SK-N-SH (cell line): ENCODE data around the gene SART1. TPM values are rescaled to one million over a fixed set of nuclear protein-coding genes. Genes with fewer than 3 reads are reported as not detected.
A peak's percentile ranks its signal among the peaks of the same experiment; 100 is the strongest.

Source experiments
- CTCF ChIA-PET: fragments of 300-600, 350-600 bp; formaldehyde crosslinking; extraction: SDS; loops from one replicate; lab custom pipeline; 2021; lab: Yijun Ruan, JAX
- POLR2A ChIA-PET: fragments of 350-600 bp; sonication (Branson Sonifier 250); formaldehyde crosslinking; extraction: SDS; loops from one replicate; lab custom pipeline; 2020; ENCODE audit warnings: antibody characterized with exemption, inconsistent platforms; lab: Yijun Ruan, JAX
- DNase-seq: peaks from one replicate; pipeline ENCODE4 v3.0.0; 2012
- H2AFZ ChIP-seq: fragments of 200-600 bp; sonication (generic); 2 replicates; pipeline ENCODE4 v1.8.1; 2016; ENCODE audit warnings: antibody characterized with exemption, mild to moderate bottlenecking, low read depth
- H3F3A ChIP-seq: fragments of 200-600 bp; sonication (generic); replicated peaks from 2 replicates; pipeline ENCODE3; 2016; ENCODE audit warnings: antibody characterized with exemption, mild to moderate bottlenecking; ENCODE audit not compliant: insufficient read depth
- H3K27ac ChIP-seq, 2 experiments: fragments of 200-500 bp in 1 of 2; fragments of 200-600 bp in 1 of 2; sonication (Bioruptor generic) in 1 of 2; sonication (generic), shearing (Covaris generic) in 1 of 2; 2 replicates each; pipeline versions ENCODE4 v1.5.1 to v1.6.1; 2014 to 2016; ENCODE audit warnings: low read depth in 2 of 2, inconsistent platforms in 1 of 2, low read length in 1 of 2, mild to moderate bottlenecking in 1 of 2, mixed read lengths in 1 of 2
- H3K27me3 ChIP-seq: fragments of 200-600 bp; sonication (generic), shearing (Covaris generic); 2 replicates; pipeline ENCODE4 v1.6.1; 2016; ENCODE audit warnings: mixed run types; ENCODE audit not compliant: insufficient read depth
- H3K36me3 ChIP-seq, 2 experiments: fragments of 200-500 bp in 1 of 2; fragments of 200-600 bp in 1 of 2; sonication (Bioruptor generic) in 1 of 2; sonication (generic) in 1 of 2; replicated peaks in 1 of 2; 2 replicates each; pipeline versions ENCODE3 to v1.5.1; 2014 to 2016; ENCODE audit warnings: low read length in 1 of 2, mild to moderate bottlenecking in 1 of 2; ENCODE audit not compliant: insufficient read depth in 2 of 2, control insufficient read depth in 1 of 2
- H3K4me1 ChIP-seq, 2 experiments: fragments of 200-500 bp in 1 of 2; fragments of 200-600 bp in 1 of 2; sonication (Bioruptor generic) in 1 of 2; sonication (generic), shearing (Covaris generic) in 1 of 2; 2 replicates each; pipeline versions ENCODE4 v1.5.1 to v1.6.1; 2014 to 2016; ENCODE audit warnings: low read depth in 1 of 2, low read length in 1 of 2, mixed run types in 1 of 2; ENCODE audit not compliant: insufficient read depth in 2 of 2, control insufficient read depth in 1 of 2
- H3K4me2 ChIP-seq: fragments of 200-600 bp; sonication (generic), shearing (Covaris generic); 2 replicates; pipeline ENCODE4 v1.6.1; 2017; ENCODE audit warnings: mixed run types
- H3K4me3 ChIP-seq, 2 experiments: fragments of 200-500 bp in 1 of 2; fragments of 200-600 bp in 1 of 2; sonication (Bioruptor generic) in 1 of 2; sonication (generic), shearing (Covaris generic) in 1 of 2; 2 replicates each; pipeline versions ENCODE4 v1.5.1 to v1.8.1; 2014 to 2016; ENCODE audit warnings: low read depth in 2 of 2, inconsistent platforms in 1 of 2, low read length in 1 of 2, mild to moderate bottlenecking in 1 of 2, mixed read lengths in 1 of 2, moderate library complexity in 1 of 2
- H3K79me2 ChIP-seq: fragments of 200-600 bp; sonication (generic); 2 replicates; pipeline ENCODE4 v1.8.1; 2017; ENCODE audit warnings: mild to moderate bottlenecking; ENCODE audit not compliant: insufficient read depth
- H3K9ac ChIP-seq: fragments of 200-600 bp; sonication (generic); 2 replicates; pipeline ENCODE4 v1.6.1; 2017; ENCODE audit warnings: mixed run types
- H3K9me2 ChIP-seq: fragments of 200-600 bp; sonication (generic); 2 replicates; pipeline ENCODE4 v1.6.1; 2017; ENCODE audit warnings: mixed run types
- H3K9me3 ChIP-seq: fragments of 200-600 bp; sonication (generic); 2 replicates; pipeline ENCODE4 v1.6.1; 2017; ENCODE audit warnings: mixed run types, mild to moderate bottlenecking, moderate library complexity
- H4K20me1 ChIP-seq: fragments of 200-600 bp; sonication (generic); 2 replicates; pipeline ENCODE4 v1.6.1; 2017; ENCODE audit warnings: mild to moderate bottlenecking, mixed run types; ENCODE audit not compliant: insufficient read depth
- CTCF ChIP-seq: fragments of 200-600 bp; sonication (generic); IDR thresholded peaks from 2 replicates; pipeline ENCODE4 v1.6.1; 2017; ENCODE audit warnings: antibody characterized with exemption, mild to moderate bottlenecking, moderate library complexity
- EZH2phosphoT487 ChIP-seq: fragments of 200-600 bp; sonication (generic); IDR thresholded peaks from 2 replicates; pipeline ENCODE4 v1.6.1; 2017; ENCODE audit warnings: low read depth, mixed run types, mild to moderate bottlenecking, antibody characterized with exemption, moderate library complexity, borderline replicate concordance
- FOSL2 ChIP-seq: IDR thresholded peaks from 2 replicates; pipeline ENCODE4 v1.4.0; 2012; ENCODE audit warnings: low read depth, mild to moderate bottlenecking, moderate library complexity, borderline replicate concordance
- GABPA ChIP-seq: IDR thresholded peaks from 2 replicates; pipeline ENCODE4 v1.4.0; 2012; ENCODE audit warnings: low read depth, mild to moderate bottlenecking
- IRF3 ChIP-seq: fragments of 150-350 bp; IDR thresholded peaks from 2 replicates; pipeline ENCODE4 v1.6.1; 2016; ENCODE audit warnings: mild to moderate bottlenecking, low read depth, low read length
- MAX ChIP-seq: IDR thresholded peaks from 2 replicates; pipeline ENCODE4 v1.4.0; 2012; ENCODE audit warnings: low read depth
- NFIC ChIP-seq: IDR thresholded peaks from 2 replicates; pipeline ENCODE4 v1.4.0; 2012; ENCODE audit warnings: borderline replicate concordance
- NRF1 ChIP-seq: IDR thresholded peaks from 2 replicates; pipeline ENCODE4 v1.6.1; 2012; ENCODE audit warnings: low read depth, mild to moderate bottlenecking, low read length
- RCOR1 ChIP-seq: fragments of 150-350 bp; IDR thresholded peaks from 2 replicates; pipeline ENCODE4 v1.6.1; 2017; ENCODE audit warnings: antibody characterized with exemption, low read length
- RXRA ChIP-seq: IDR thresholded peaks from 2 replicates; pipeline ENCODE4 v1.4.0; 2012; ENCODE audit warnings: low read depth, mild to moderate bottlenecking, borderline replicate concordance
- SMC3 ChIP-seq: IDR thresholded peaks from 2 replicates; pipeline ENCODE4 v1.6.1; 2012; ENCODE audit warnings: low read depth, low read length, improper control_type of control experiment
- TAF1 ChIP-seq: IDR thresholded peaks from 2 replicates; pipeline ENCODE4 v1.6.1; 2012; ENCODE audit warnings: low read depth, mild to moderate bottlenecking, low read length, moderate library complexity, borderline replicate concordance
- USF1 ChIP-seq: IDR thresholded peaks from 2 replicates; pipeline ENCODE4 v1.4.0; 2012; ENCODE audit warnings: low read depth, borderline replicate concordance
- USF2 ChIP-seq: fragments of 150-350 bp; IDR thresholded peaks from 2 replicates; pipeline ENCODE4 v1.6.1; 2017; ENCODE audit warnings: antibody characterized with exemption, low read length, low read depth, borderline replicate concordance
- ZBTB33 ChIP-seq: IDR thresholded peaks from 2 replicates; pipeline ENCODE4 v1.4.0; 2012; ENCODE audit warnings: low read depth, borderline replicate concordance
- WGBS: methylation state at CpG from one replicate; pipeline ENCODE4 v1.1.6; 2017; ENCODE audit warnings: low lambda C conversion rate; 5-methylcytosine and 5-hydroxymethylcytosine counted together
- polyA plus RNA-seq, 3 experiments: library from polyadenylated mRNA; depleted of rRNA; stranded (reverse); fragments of >200 nt; gene quantifications; 2 replicates each; pipeline ENCODE4 v1.2.3, GENCODE V29; 2012

Gene SART1
- polyA plus RNA-seq, 1 of the 3 experiments (the other 2 are of a cell fraction): 73.6 TPM

GRCh38 chr11:65931773-65932557 lies 29.6 kb upstream of the SART1 start:
- 79% methylated on average over 13 of the region's 13 CpGs for WGBS
- Histone ChIP-seq H3K4me1 (peaks cover 0 to 3% of the 10 kb centered on the region in 2 experiments; a peak in 1 of 4 replicates), H3F3A (peaks cover 9% of the 10 kb centered on the region), H3K4me2 (no peak overlapping the region), H4K20me1 (no peaks in the 10 kb centered on the region), H3K9ac (no peak overlapping the region), H3K9me3 (no peaks in the 10 kb centered on the region), H3K27ac (no peak overlapping the region), H3K36me3 (peaks cover 0 to 5% of the 10 kb centered on the region in 2 experiments), H3K27me3 (no peaks in the 10 kb centered on the region), H2AFZ (no peak overlapping the region), H3K4me3 (no peak overlapping the region), H3K79me2 (no peaks in the 10 kb centered on the region), H3K9me2 (no peaks in the 10 kb centered on the region)
- DNase-seq: no peak
- ChIA-PET POLR2A (no interaction called here), CTCF (interaction anchor here (0.6 to 4.0 kb wide), 7 partner anchors 9 to 728 kb away, joined by 3 to 22 read pairs (median 4); partner anchors contain the start of genes CCDC85B and FIBP)
- TF ChIP-seq SMC3 (no peak), IRF3 (no peak), EZH2phosphoT487 (no peak), NFIC (no peak), MAX (no peak), RXRA (no peak), ZBTB33 (no peak)

GRCh38 chr11:65932558-65932919 lies 29.0 kb upstream of the SART1 start:
- Histone ChIP-seq H3K36me3 (peaks cover 0 to 2% of the 10 kb centered on the region in 2 experiments), H3K4me2 (no peak overlapping the region), H3F3A (peaks cover 9% of the 10 kb centered on the region), H3K27ac (no peak overlapping the region), H3K27me3 (no peaks in the 10 kb centered on the region), H3K9me2 (no peaks in the 10 kb centered on the region), H2AFZ (peak overlapping the region; percentile 57; the same call in 1 of the 2 replicates), H3K4me3 (no peak overlapping the region), H3K4me1 (peaks cover 0 to 3% of the 10 kb centered on the region in 2 experiments; a peak in 1 of 4 replicates), H3K9ac (no peak overlapping the region), H3K79me2 (no peaks in the 10 kb centered on the region), H3K9me3 (no peaks in the 10 kb centered on the region), H4K20me1 (no peaks in the 10 kb centered on the region)
- CTCF ChIA-PET: interaction anchor here (1.0 to 4.0 kb wide), 4 partner anchors 11 to 48 kb away, joined by 3 to 22 read pairs (median 6); partner anchors contain the start of genes CCDC85B and FIBP
- POLR2A ChIA-PET: no interaction called here
- DNase-seq: no peak
- WGBS: 68% methylated on average over 9 of the region's 9 CpGs
- TF ChIP-seq TAF1 (no peak), CTCF (no peak; the same call in 1 of the 2 replicates), USF2 (no peak), GABPA (no peak), NFIC (no peak), NRF1 (no peak), USF1 (peak; percentile 70), RCOR1 (no peak), FOSL2 (no peak)
